ENCODE measurements around the gene BTN3A1. TPM values are rescaled to one million over a fixed set of nuclear protein-coding genes. Genes with fewer than 3 reads are reported as not detected.

Gene BTN3A1
- total and polyA plus RNA-seq, 10 of the 15 experiments (the other 5 are each of a cell fraction or from before 2014, with no cell fraction given): 5.6 to 60.1 (median 16.1) TPM

GRCh38 chr6:26430787-26431186 is 28.7 kb downstream of the BTN3A1 start:
- Histone ChIP-seq H3K4me2 (ENCODE audit: control insufficient read depth, insufficient read depth) (no peak overlapping the region), H3K36me3 (ENCODE audit: control insufficient read depth in 2 of 2, insufficient read depth in 2 of 2, low read length in 1 of 2) (no peaks in the 10 kb centered on the region; a peak in 2 of 4 replicates), H3K9ac (ENCODE audit: control insufficient read depth, insufficient read depth, low read length) (no peak overlapping the region), H4K20me1 (ENCODE audit: control insufficient read depth, insufficient read depth) (no peaks in the 10 kb centered on the region), H3K9me3 (replicated peaks; ENCODE audit: control insufficient read depth, insufficient read depth, low read length) (peaks cover 1% of the 10 kb centered on the region; the same call in 2 of the 3 replicates), H3K27ac (ENCODE audit: control insufficient read depth, insufficient read depth) (no peak overlapping the region), H3K4me1 (ENCODE audit: control insufficient read depth, insufficient read depth, low read length) (no peaks in the 10 kb centered on the region), H2AFZ (ENCODE audit: control insufficient read depth, low read depth, low read length) (no peak overlapping the region), H3K27me3 (replicated peaks in 1 of 2; ENCODE audit: control insufficient read depth in 2 of 2, insufficient read depth in 2 of 2, low read length in 1 of 2) (no peaks in the 10 kb centered on the region), H3K79me2 (ENCODE audit: control insufficient read depth, insufficient read depth, low read length) (no peaks in the 10 kb centered on the region), H3K4me3 (no peak overlapping the region)
- ATAC-seq (no peak), FAIRE-seq (no peak), DNase-seq (ENCODE audit: low read depth, low spot score) (no peak)
- ChIA-PET RAD21 (ENCODE audit: unreplicated experiment) (no interaction called here), CTCF (no interaction called here), POLR2A (interaction anchor here (0.6 kb wide), 1 partner anchor 65 kb away, joined by 3 read pairs; no protein-coding TSS in a partner anchor), SMC1A (ENCODE audit: uncharacterized antibody, unreplicated experiment) (interaction anchor here (0.5 to 2.0 kb wide), 3 partner anchors 14 to 54 kb away, joined by 3 to 7 read pairs (median 3); no protein-coding TSS in a partner anchor)
- intact Hi-C loops (cut with micrococcal nuclease; ENCODE audit: unreplicated experiment) (no loop called here), in situ Hi-C loops (cut with MboI) (no loop called here)
- TF ChIP-seq RELA (IDR thresholded peaks at IDR 0.05; ENCODE audit: borderline replicate concordance, partially characterized antibody) (no peak), PKNOX1 (IDR thresholded peaks at IDR 0.05) (no peak), IRF3 (IDR thresholded peaks at IDR 0.05) (no peak), POLR2AphosphoS2 (IDR thresholded peaks at IDR 0.05; ENCODE audit: low read depth, low read length) (no peak), MYC (IDR thresholded peaks at IDR 0.05; ENCODE audit: insufficient read depth, insufficient read length, insufficient replicate concordance, low read length, severe bottlenecking) (no peak), ASH2L (IDR thresholded peaks at IDR 0.05; ENCODE audit: borderline replicate concordance, low read depth) (no peak), ATF3 (IDR thresholded peaks at IDR 0.05; ENCODE audit: borderline replicate concordance, extremely low read depth, low read depth, low read length) (no peak), BHLHE40 (IDR thresholded peaks at IDR 0.05; ENCODE audit: borderline replicate concordance in 1 of 2, low read depth in 2 of 2, low read length in 1 of 2) (no peak), CTCF (IDR thresholded peaks at IDR 0.05 in 2 of 3, conservative IDR thresholded peaks at IDR 0.05 in 1 of 3; ENCODE audit: control insufficient read depth in 2 of 3, extremely low read depth in 1 of 3, insufficient read depth in 1 of 3, low read depth in 3 of 3, low read length in 3 of 3) (no peak), MYB (IDR thresholded peaks at IDR 0.05; ENCODE audit: borderline replicate concordance, low read depth, low read length) (no peak), ETV6 (conservative IDR thresholded peaks at IDR 0.05 in 1 of 2, IDR thresholded peaks at IDR 0.05 in 1 of 2; ENCODE audit: borderline replicate concordance in 1 of 2, low read depth in 1 of 2) (no peak), JUNB (IDR thresholded peaks at IDR 0.05) (no peak), JUND (IDR thresholded peaks at IDR 0.05; ENCODE audit: low read depth, low read length) (no peak)
- no TSS peak for BruUV-seq (replicated peaks)
- 54% methylated on average over 5 of the region's 5 CpGs for whole genome bisulfite sequencing (ENCODE audit: insufficient coverage, insufficient replicate concordance, low lambda C conversion rate, missing lambda C conversion rate)
